HG02642 (cell line): ENCODE data around the gene FBXO34.
"Not testable (repeated sequence)": the region's sequence is repeated elsewhere in the genome, so short reads cannot be mapped to it uniquely, and the experiment has no call there.

Source experiments
- ATAC-seq: cut with Tn5 transposase; IDR thresholded peaks from one replicate; pipeline ENCODE4 v1.9.1; 2021; ENCODE audit warnings: mild to moderate bottlenecking; ENCODE audit not compliant: unreplicated experiment, poor library complexity

Gene FBXO34

GRCh38 chr14:55340482-55340881, 69.3 kb downstream of the FBXO34 start:
- no peak for ATAC-seq

- no peak for ATAC-seq
These were observed 70.6 kb downstream of the FBXO34 start for GRCh38 chr14:55341781-55342180.

- not testable (repeated sequence) for ATAC-seq
These were observed 73.5 kb downstream of the FBXO34 start for GRCh38 chr14:55344582-55345163.

- no peak for ATAC-seq
These were observed 75.8 kb downstream of the FBXO34 start for GRCh38 chr14:55347040-55347439.

GRCh38 chr14:55347748-55348147, 76.5 kb downstream of the FBXO34 start:
- no peak for ATAC-seq

- ATAC-seq, result no peak
These were observed 77.7 kb downstream of the FBXO34 start for GRCh38 chr14:55348766-55349453.

GRCh38 chr14:55349565-55349964, 78.3 kb downstream of the FBXO34 start:
- ATAC-seq, result no peak

- no peak for ATAC-seq
These were observed 79.2 kb downstream of the FBXO34 start for GRCh38 chr14:55350461-55350860.

- no peak for ATAC-seq
These were observed 79.9 kb downstream of the FBXO34 start for GRCh38 chr14:55351111-55351510.

GRCh38 chr14:55352201-55352600, 81.0 kb downstream of the FBXO34 start:
- no peak for ATAC-seq

GRCh38 chr14:55353686-55354467, 82.7 kb downstream of the FBXO34 start:
- ATAC-seq, result no peak

GRCh38 chr14:55354500-55354899, 83.3 kb downstream of the FBXO34 start:
- ATAC-seq, result no peak

GRCh38 chr14:55355922-55356321, 84.7 kb downstream of the FBXO34 start:
- ATAC-seq, result no peak

- ATAC-seq, result no peak
These were observed 85.7 kb downstream of the FBXO34 start for GRCh38 chr14:55356913-55357312.

GRCh38 chr14:55359307-55359706, 88.1 kb downstream of the FBXO34 start:
- no peak for ATAC-seq

- no peak for ATAC-seq
These were observed 90.0 kb downstream of the FBXO34 start for GRCh38 chr14:55361190-55361589.

- no peak for ATAC-seq
These were observed 95.0 kb downstream of the FBXO34 start for GRCh38 chr14:55366271-55366670.

GRCh38 chr14:55370883-55371455, 99.7 kb downstream of the FBXO34 start:
- no peak for ATAC-seq

GRCh38 chr14:55372423-55372822, 101.2 kb downstream of the FBXO34 start:
- ATAC-seq, result no peak

- no peak for ATAC-seq
These were observed 101.6 kb downstream of the FBXO34 start for GRCh38 chr14:55372825-55373224.
